ENCODE measurements around the gene ARSD.

DNA sequence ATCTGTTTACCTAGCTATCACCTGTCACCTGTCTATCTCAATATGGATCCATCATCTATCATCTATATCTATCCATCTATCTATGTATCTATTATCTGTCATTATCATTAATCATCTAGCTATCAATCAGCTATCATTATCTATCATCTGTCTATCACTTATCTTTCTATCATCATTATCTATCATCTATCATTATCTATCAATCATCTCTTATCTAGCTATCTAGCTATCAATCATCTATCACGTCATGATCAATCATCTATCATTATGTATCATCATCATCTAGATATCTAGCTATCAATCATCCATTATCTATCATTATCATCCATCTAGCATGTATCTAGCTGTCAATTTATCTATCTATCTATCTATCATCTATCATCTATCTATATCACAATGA lies 7.9 kb downstream of the ARSD start:
- TF ChIP-seq POLR2A (IDR thresholded peaks at IDR 0.05) = no peak
- TF ChIP-seq, protein P1, sequence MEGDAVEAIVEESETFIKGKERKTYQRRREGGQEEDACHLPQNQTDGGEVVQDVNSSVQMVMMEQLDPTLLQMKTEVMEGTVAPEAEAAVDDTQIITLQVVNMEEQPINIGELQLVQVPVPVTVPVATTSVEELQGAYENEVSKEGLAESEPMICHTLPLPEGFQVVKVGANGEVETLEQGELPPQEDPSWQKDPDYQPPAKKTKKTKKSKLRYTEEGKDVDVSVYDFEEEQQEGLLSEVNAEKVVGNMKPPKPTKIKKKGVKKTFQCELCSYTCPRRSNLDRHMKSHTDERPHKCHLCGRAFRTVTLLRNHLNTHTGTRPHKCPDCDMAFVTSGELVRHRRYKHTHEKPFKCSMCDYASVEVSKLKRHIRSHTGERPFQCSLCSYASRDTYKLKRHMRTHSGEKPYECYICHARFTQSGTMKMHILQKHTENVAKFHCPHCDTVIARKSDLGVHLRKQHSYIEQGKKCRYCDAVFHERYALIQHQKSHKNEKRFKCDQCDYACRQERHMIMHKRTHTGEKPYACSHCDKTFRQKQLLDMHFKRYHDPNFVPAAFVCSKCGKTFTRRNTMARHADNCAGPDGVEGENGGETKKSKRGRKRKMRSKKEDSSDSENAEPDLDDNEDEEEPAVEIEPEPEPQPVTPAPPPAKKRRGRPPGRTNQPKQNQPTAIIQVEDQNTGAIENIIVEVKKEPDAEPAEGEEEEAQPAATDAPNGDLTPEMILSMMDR (IDR thresholded peaks at IDR 0.05 in 4 of 5, conservative IDR thresholded peaks at IDR 0.05 in 1 of 5) = no peak
